Fibroblast of lung (primary cell): Measurements from ENCODE around the gene WBP2.

Experiments used
- CTCF ChIP-seq, 2 donors: IDR thresholded peaks in 1 of 2; conservative IDR thresholded peaks in 1 of 2; 1 replicate in 1 of 2; 2 replicates in 1 of 2; pipeline ENCODE4 v1.5.1; 2011 to 2012; ENCODE audit warnings: low read length in 2 of 2, control low read depth in 1 of 2, inconsistent platforms in 1 of 2, low read depth in 1 of 2, mild to moderate bottlenecking in 1 of 2
- EZH2 ChIP-seq: IDR thresholded peaks from 2 replicates; pipeline ENCODE4 v1.5.1; 2012; ENCODE audit warnings: low read length, control low read depth, mild to moderate bottlenecking; ENCODE audit errors: missing control alignments

GRCh38 chr17:75854881-75855309 lies 240 bp downstream of the WBP2 start:
- TF ChIP-seq CTCF (conservative IDR thresholded peaks at IDR 0.05 in 1 of 2, IDR thresholded peaks at IDR 0.05 in 1 of 2; ENCODE audit: low read depth in 1 of 2, low read length in 2 of 2), result peak in 1 of 2 donors; percentile 6
- no peak for TF ChIP-seq EZH2
